Measurements from ENCODE around the gene DZIP1L. TPM values are rescaled to one million over a fixed set of nuclear protein-coding genes. Genes with fewer than 3 reads are reported as not detected.

Gene DZIP1L
- total RNA-seq, 1 experiment from 2014 or later: 3.8 TPM

DNA sequence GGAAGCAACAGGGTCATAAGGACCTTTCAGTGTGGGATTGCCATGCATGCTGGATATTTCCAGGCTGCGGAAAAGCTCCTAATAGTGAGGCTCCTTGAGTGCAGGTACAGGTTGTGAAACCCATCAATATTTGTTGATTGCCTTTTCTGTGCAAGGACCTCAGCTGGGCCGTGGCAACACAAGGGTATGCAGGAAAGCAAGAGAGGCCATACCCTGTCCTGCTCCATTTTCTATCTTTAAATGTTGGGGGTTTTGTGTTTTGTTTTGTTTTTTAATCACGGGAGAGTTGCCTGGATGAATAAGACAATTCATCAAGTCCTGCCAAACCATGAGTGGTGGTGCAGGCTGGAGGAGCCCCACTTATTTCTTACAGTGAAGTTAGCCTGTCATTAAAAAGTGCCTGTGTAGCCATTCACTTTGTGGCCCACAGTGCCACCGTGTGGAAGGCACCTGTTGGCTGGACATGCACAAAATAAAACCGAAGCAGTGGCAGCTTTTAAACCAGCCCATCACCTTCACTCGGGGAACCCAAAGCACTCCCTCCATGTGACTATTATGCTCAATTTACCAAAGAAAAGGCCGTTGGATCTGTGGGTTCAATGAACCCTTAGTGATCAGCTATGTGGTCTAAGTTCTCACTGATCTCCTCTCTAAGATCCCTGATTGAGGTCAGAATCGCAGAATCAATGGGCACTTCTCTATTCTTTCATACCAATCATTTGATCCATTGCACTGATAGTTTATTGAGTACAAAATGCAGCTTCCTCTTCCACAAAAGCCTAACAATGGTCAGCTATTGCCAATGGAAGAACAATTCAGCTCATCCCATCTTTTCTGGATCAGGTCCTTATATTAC, 63.2 kb downstream of the DZIP1L start:
- Histone ChIP-seq H4K20me1 (ENCODE audit: low read length) (no peaks in the 10 kb centered on the region), H3K27me3 (ENCODE audit: low read length) (no peaks in the 10 kb centered on the region), H3K4me2 (ENCODE audit: low read length) (no peak overlapping the region), H3K4me1 (ENCODE audit: insufficient read depth, low read length) (no peaks in the 10 kb centered on the region), H3K36me3 (ENCODE audit: low read depth, low read length) (no peaks in the 10 kb centered on the region), H3K27ac (ENCODE audit: low read length) (no peak overlapping the region), H3K79me2 (ENCODE audit: low read length) (no peaks in the 10 kb centered on the region), H3K9me2 (replicated peaks; ENCODE audit: low read length) (no peaks in the 10 kb centered on the region), H3K4me3 (ENCODE audit: low read length) (no peak overlapping the region), H3K9me3 (ENCODE audit: low read length) (no peaks in the 10 kb centered on the region), H3F3A (ENCODE audit: low read length, unreplicated experiment) (no peaks in the 10 kb centered on the region), H3K9ac (ENCODE audit: low read length) (no peak overlapping the region), H2AFZ (ENCODE audit: low read length) (no peak overlapping the region)
- ATAC-seq: peak; percentile 81
- DNase-seq: peak; percentile 60
- ChIA-PET POLR2A (ENCODE audit: unreplicated experiment) (no interaction called here), CTCF (interaction anchor here (0.6 kb wide), 1 partner anchor 12 kb away, joined by 4 read pairs; no protein-coding TSS in a partner anchor)
- intact Hi-C loops (cut with micrococcal nuclease): loop anchor here (1.0 to 5.0 kb wide), 3 partner anchors 81 to 945 kb away; no protein-coding TSS in a partner anchor
- TF ChIP-seq EZH2 (IDR thresholded peaks at IDR 0.05; ENCODE audit: low read length, unreplicated experiment): no peak
- TF ChIP-seq, protein P1, sequence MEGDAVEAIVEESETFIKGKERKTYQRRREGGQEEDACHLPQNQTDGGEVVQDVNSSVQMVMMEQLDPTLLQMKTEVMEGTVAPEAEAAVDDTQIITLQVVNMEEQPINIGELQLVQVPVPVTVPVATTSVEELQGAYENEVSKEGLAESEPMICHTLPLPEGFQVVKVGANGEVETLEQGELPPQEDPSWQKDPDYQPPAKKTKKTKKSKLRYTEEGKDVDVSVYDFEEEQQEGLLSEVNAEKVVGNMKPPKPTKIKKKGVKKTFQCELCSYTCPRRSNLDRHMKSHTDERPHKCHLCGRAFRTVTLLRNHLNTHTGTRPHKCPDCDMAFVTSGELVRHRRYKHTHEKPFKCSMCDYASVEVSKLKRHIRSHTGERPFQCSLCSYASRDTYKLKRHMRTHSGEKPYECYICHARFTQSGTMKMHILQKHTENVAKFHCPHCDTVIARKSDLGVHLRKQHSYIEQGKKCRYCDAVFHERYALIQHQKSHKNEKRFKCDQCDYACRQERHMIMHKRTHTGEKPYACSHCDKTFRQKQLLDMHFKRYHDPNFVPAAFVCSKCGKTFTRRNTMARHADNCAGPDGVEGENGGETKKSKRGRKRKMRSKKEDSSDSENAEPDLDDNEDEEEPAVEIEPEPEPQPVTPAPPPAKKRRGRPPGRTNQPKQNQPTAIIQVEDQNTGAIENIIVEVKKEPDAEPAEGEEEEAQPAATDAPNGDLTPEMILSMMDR (conservative IDR thresholded peaks at IDR 0.05; ENCODE audit: low read depth, low read length): peak; percentile 79
- BruUV-seq (replicated peaks): no TSS peak

DNA sequence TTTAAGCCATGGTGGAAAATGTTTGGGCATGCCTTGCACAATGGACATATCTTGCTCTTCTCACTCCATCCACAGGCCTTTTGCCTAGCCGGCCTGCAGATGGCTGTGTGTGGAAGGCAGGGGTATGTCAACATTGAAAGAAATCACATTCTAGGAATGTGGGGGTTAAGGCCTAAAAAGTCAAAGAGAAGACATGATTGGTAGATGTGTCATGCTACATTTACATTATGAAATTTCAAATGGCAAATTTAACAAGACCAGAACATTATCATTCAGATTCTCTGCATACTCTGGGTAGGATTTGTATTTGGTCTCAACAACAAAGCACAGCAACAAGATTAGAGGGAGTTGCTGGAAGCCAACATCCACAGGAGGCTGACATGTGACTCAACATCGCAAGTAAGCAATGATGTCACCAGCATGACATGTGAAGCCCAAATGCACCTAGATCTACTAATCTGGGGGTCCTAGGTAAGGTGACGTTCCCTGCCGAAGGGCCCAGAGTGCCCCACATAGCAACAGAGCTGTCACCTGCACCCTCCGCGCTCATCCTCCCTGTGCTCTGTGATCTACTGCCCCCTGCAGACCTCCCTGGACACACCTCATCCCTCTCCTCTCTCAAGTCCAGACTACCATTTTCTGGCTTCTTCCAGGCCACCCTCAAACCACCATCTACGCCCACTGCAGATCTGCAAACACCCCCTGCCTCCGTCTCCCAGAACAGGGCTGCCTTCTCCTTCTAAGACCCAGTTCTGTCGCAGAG, 66.1 kb downstream of the DZIP1L start:
- ATAC-seq (no peak), DNase-seq (no peak)
- H2AFZ ChIP-seq (ENCODE audit: low read length): no peak overlapping the region
- no peaks in the 10 kb centered on the region for H3K9me2 ChIP-seq (replicated peaks; ENCODE audit: low read length)
- no peaks in the 10 kb centered on the region for H3K36me3 ChIP-seq (ENCODE audit: low read depth, low read length)
- no peaks in the 10 kb centered on the region for H3K4me1 ChIP-seq (ENCODE audit: insufficient read depth, low read length)
- CTCF ChIA-PET: no interaction called here
- no peak overlapping the region for H3K9ac ChIP-seq (ENCODE audit: low read length)
- intact Hi-C loops (cut with micrococcal nuclease): no loop called here
- no peak overlapping the region for H3K27ac ChIP-seq (ENCODE audit: low read length)
- H3K9me3 ChIP-seq (ENCODE audit: low read length): no peaks in the 10 kb centered on the region
- H3K27me3 ChIP-seq (ENCODE audit: low read length): no peaks in the 10 kb centered on the region
- TF ChIP-seq EZH2phosphoT487 (IDR thresholded peaks at IDR 0.05; ENCODE audit: borderline replicate concordance, low read length): no peak
- no peak for TF ChIP-seq EZH2 (IDR thresholded peaks at IDR 0.05; ENCODE audit: low read length, unreplicated experiment)
- TF ChIP-seq, protein P1 (conservative IDR thresholded peaks at IDR 0.05; ENCODE audit: low read depth, low read length): no peak; the same call in 1 of the 2 replicates
- no peak overlapping the region for H3K4me3 ChIP-seq (ENCODE audit: low read length)
- no peak overlapping the region for H3K4me2 ChIP-seq (ENCODE audit: low read length)
- H3K79me2 ChIP-seq (ENCODE audit: low read length): no peaks in the 10 kb centered on the region
- no peaks in the 10 kb centered on the region for H4K20me1 ChIP-seq (ENCODE audit: low read length)
- no peaks in the 10 kb centered on the region for H3F3A ChIP-seq (ENCODE audit: low read length, unreplicated experiment)
- POLR2A ChIA-PET (ENCODE audit: unreplicated experiment): no interaction called here
- no TSS peak for BruUV-seq (replicated peaks)

Data from PC-3 (cell line).